Measurements from ENCODE around the gene TMCC2. TPM values are rescaled to one million over a fixed set of nuclear protein-coding genes. Genes with fewer than 3 reads are reported as not detected.

The TMCC2 gene
- total RNA-seq, 1 experiment from 2014 or later, result 2.7 TPM

DNA sequence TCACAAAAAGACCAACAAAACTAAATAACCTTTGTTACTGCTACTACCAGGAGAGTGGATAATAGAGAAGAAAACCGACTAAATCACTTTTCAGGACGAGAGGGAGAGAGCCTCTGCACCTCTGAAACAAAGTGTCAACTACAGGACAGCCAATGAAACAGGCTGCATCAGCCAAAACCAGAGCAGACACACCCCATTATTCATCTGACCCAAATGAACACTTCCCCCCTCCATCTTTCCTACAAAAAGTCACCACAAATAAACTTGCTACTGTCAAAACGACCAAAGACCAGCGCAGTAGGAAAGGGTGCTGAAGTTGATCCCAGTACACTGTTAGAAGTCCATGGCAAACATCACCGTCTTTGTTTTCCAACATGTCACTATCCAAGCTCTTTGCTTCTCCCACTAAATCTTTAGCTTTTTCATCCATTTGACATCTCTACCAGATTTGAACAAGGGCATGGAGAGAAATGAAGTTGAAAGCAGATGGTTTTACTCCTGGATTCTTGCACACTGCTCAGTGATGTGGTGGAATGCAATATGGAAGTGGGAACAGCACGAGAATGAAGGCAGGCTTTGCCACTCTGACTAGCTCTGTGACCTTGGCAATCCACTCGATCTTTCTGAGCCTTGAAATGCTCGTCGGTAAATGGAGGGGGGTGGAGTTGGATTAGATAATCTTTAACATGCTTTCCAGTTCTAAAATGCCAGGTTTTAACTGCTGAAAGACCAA lies 36.7 kb upstream of the TMCC2 start:
- BruUV-seq (replicated peaks), result no TSS peak
- ATAC-seq (no peak), DNase-seq (ENCODE audit: low read depth, low spot score) (no peak)
- no peaks in the 10 kb centered on the region for H3K36me3 ChIP-seq (ENCODE audit: control insufficient read depth in 1 of 2, insufficient read depth in 2 of 2, low read length in 2 of 2)
- ChIA-PET CTCF (no interaction called here), RAD21 (ENCODE audit: low non-redundant PET in 1 of 2, low total read pairs in 2 of 2, uncharacterized antibody in 2 of 2, unreplicated experiment in 2 of 2) (no interaction called here), POLR2A (no interaction called here)
- no peaks in the 10 kb centered on the region for H4K20me1 ChIP-seq (ENCODE audit: insufficient read depth)
- no peak overlapping the region for H3K4me2 ChIP-seq (ENCODE audit: low read length)
- H3K9me2 ChIP-seq (ENCODE audit: insufficient read depth), result no peaks in the 10 kb centered on the region
- intact Hi-C loops (cut with micrococcal nuclease), result no loop called here
- H3K4me3 ChIP-seq (replicated peaks in 1 of 2; ENCODE audit: low read depth in 1 of 2, low read length in 2 of 2), result no peak overlapping the region
- TF ChIP-seq RAD21 (IDR thresholded peaks at IDR 0.05; ENCODE audit: low read depth) (no peak), YY1 (IDR thresholded peaks at IDR 0.05; ENCODE audit: extremely low read depth, insufficient replicate concordance, low read depth, low read length) (no peak), ZNF274 (IDR thresholded peaks at IDR 0.05; ENCODE audit: low read depth, low read length) (no peak), SP1 (IDR thresholded peaks at IDR 0.05; ENCODE audit: low read depth) (no peak), POLR2A (IDR thresholded peaks at IDR 0.05; ENCODE audit: borderline replicate concordance, extremely low read depth, insufficient read depth, insufficient read length) (no peak), CEBPB (IDR thresholded peaks at IDR 0.05; ENCODE audit: low read depth) (no peak), EGR1 (IDR thresholded peaks at IDR 0.05; ENCODE audit: low read depth) (no peak), FOSL1 (IDR thresholded peaks at IDR 0.05; ENCODE audit: low read depth) (no peak), ZFX (IDR thresholded peaks at IDR 0.05) (no peak), JUND (IDR thresholded peaks at IDR 0.05) (no peak), ELF1 (IDR thresholded peaks at IDR 0.05; ENCODE audit: borderline replicate concordance, low read depth) (no peak), EZH2 (IDR thresholded peaks at IDR 0.05) (no peak)
- TF ChIP-seq, protein P1, sequence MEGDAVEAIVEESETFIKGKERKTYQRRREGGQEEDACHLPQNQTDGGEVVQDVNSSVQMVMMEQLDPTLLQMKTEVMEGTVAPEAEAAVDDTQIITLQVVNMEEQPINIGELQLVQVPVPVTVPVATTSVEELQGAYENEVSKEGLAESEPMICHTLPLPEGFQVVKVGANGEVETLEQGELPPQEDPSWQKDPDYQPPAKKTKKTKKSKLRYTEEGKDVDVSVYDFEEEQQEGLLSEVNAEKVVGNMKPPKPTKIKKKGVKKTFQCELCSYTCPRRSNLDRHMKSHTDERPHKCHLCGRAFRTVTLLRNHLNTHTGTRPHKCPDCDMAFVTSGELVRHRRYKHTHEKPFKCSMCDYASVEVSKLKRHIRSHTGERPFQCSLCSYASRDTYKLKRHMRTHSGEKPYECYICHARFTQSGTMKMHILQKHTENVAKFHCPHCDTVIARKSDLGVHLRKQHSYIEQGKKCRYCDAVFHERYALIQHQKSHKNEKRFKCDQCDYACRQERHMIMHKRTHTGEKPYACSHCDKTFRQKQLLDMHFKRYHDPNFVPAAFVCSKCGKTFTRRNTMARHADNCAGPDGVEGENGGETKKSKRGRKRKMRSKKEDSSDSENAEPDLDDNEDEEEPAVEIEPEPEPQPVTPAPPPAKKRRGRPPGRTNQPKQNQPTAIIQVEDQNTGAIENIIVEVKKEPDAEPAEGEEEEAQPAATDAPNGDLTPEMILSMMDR (IDR thresholded peaks at IDR 0.05 in 2 of 3, conservative IDR thresholded peaks at IDR 0.05 in 1 of 3; ENCODE audit: borderline replicate concordance in 1 of 3, insufficient read depth in 1 of 3, low read depth in 2 of 3, low read length in 2 of 3), result no peak
- TF ChIP-seq, protein P2, sequence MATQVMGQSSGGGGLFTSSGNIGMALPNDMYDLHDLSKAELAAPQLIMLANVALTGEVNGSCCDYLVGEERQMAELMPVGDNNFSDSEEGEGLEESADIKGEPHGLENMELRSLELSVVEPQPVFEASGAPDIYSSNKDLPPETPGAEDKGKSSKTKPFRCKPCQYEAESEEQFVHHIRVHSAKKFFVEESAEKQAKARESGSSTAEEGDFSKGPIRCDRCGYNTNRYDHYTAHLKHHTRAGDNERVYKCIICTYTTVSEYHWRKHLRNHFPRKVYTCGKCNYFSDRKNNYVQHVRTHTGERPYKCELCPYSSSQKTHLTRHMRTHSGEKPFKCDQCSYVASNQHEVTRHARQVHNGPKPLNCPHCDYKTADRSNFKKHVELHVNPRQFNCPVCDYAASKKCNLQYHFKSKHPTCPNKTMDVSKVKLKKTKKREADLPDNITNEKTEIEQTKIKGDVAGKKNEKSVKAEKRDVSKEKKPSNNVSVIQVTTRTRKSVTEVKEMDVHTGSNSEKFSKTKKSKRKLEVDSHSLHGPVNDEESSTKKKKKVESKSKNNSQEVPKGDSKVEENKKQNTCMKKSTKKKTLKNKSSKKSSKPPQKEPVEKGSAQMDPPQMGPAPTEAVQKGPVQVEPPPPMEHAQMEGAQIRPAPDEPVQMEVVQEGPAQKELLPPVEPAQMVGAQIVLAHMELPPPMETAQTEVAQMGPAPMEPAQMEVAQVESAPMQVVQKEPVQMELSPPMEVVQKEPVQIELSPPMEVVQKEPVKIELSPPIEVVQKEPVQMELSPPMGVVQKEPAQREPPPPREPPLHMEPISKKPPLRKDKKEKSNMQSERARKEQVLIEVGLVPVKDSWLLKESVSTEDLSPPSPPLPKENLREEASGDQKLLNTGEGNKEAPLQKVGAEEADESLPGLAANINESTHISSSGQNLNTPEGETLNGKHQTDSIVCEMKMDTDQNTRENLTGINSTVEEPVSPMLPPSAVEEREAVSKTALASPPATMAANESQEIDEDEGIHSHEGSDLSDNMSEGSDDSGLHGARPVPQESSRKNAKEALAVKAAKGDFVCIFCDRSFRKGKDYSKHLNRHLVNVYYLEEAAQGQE (IDR thresholded peaks at IDR 0.05; ENCODE audit: low read depth), result no peak
- TF ChIP-seq, protein P3, sequence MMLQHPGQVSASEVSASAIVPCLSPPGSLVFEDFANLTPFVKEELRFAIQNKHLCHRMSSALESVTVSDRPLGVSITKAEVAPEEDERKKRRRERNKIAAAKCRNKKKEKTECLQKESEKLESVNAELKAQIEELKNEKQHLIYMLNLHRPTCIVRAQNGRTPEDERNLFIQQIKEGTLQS (IDR thresholded peaks at IDR 0.05), result no peak
- TF ChIP-seq, protein P4, sequence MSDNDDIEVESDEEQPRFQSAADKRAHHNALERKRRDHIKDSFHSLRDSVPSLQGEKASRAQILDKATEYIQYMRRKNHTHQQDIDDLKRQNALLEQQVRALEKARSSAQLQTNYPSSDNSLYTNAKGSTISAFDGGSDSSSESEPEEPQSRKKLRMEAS (IDR thresholded peaks at IDR 0.05), result no peak
- TF ChIP-seq, protein P5, sequence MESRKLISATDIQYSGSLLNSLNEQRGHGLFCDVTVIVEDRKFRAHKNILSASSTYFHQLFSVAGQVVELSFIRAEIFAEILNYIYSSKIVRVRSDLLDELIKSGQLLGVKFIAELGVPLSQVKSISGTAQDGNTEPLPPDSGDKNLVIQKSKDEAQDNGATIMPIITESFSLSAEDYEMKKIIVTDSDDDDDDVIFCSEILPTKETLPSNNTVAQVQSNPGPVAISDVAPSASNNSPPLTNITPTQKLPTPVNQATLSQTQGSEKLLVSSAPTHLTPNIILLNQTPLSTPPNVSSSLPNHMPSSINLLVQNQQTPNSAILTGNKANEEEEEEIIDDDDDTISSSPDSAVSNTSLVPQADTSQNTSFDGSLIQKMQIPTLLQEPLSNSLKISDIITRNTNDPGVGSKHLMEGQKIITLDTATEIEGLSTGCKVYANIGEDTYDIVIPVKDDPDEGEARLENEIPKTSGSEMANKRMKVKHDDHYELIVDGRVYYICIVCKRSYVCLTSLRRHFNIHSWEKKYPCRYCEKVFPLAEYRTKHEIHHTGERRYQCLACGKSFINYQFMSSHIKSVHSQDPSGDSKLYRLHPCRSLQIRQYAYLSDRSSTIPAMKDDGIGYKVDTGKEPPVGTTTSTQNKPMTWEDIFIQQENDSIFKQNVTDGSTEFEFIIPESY (IDR thresholded peaks at IDR 0.05; ENCODE audit: extremely low read depth, insufficient replicate concordance, low read length), result no peak
- H3K79me2 ChIP-seq (ENCODE audit: insufficient read depth, low read length), result peaks cover 33% of the 10 kb centered on the region
- no peak overlapping the region for H3K27ac ChIP-seq (ENCODE audit: low read depth, low read length)
- no peaks in the 10 kb centered on the region for H3K9me3 ChIP-seq (ENCODE audit: control insufficient read depth in 1 of 2, insufficient read depth in 1 of 2, low read depth in 1 of 2, low read length in 2 of 2)
- H3K27me3 ChIP-seq (ENCODE audit: insufficient read depth, low read length), result no peaks in the 10 kb centered on the region
- no peak overlapping the region for H3K9ac ChIP-seq (ENCODE audit: low read length)
- H2AFZ ChIP-seq (ENCODE audit: low read depth, low read length, poor library complexity, severe bottlenecking), result no peak overlapping the region
- no peaks in the 10 kb centered on the region for H3K4me1 ChIP-seq (ENCODE audit: control insufficient read depth in 1 of 2, insufficient read depth in 2 of 2, low read length in 2 of 2)
